H54 (cell line): Measurements from ENCODE around the gene PATZ1.

Experiments
- DNase-seq: peaks from one replicate; pipeline ENCODE4 v3.0.0; 2011; ENCODE audit warnings: low spot score, mixed read lengths; ENCODE audit not compliant: insufficient read length
- FAIRE-seq: peaks from 3 replicates; lab custom pipeline; 2011; peaks lifted over from hg19 to GRCh38; lab: Jason Lieb, UNC
- POLR2A ChIP-seq: IDR thresholded peaks from 2 replicates; pipeline ENCODE4 v1.6.1; 2011; ENCODE audit warnings: low read depth, mild to moderate bottlenecking, low read length

PATZ1 gene

GRCh38 chr22:31347251-31348008, 1.3 kb upstream of the PATZ1 start:
- TF ChIP-seq POLR2A = no peak
- FAIRE-seq (no peak), DNase-seq (no peak)

- no peak for TF ChIP-seq POLR2A
- DNase-seq (no peak), FAIRE-seq (no peak)
Observed at GRCh38 chr22:31346733-31347250, 646 bp upstream of the PATZ1 start.

DNA sequence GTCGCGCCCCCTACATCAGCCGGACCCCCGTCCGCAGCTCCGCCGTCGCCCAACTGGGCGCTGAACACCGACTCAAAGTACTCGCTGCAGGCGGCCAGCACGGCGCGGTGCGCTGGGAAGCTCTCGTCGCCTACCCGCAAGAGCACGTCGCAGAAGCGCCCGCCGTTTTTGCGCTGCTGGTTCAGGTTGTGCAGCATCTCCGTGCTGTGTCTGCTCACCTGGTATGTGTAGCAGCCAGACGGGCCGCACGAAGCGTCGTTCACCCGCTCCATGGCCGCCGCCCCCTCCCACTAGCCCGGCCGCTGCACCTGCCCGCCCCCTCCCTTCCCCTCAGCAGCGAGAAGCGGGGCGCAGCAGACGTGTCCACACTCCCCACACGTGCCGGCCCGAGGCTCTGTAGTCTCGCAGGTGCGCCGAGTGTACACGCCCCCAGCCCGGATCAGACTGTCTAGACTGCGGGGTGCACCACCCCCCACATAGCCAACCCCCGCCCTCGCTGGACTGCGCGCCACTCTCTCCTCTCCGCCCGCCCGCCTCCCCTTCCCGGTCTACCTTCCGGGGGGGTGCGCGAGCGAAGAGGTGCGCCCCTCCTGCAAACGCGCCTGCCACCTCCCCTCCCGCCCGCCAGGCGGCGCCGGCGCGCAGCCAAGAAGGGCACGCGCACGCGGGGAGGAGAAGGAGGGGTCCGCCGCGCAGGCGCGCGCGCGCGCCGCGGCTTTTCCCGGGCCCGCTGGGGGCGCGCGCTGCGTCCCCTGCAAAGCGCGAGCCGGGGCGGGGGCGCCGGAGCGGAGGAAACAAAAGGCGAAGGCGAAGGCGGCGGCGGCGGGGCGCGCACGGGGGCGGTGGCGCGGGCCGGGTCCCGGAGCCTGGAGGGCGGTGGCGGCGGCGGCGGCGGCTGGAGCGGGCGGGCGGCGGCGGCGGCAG, 553 bp downstream of the PATZ1 start:
- TF ChIP-seq POLR2A = no peak
- DNase-seq (peak; percentile 71), FAIRE-seq (no peak)

GRCh38 chr22:31344578-31345330, 1.4 kb downstream of the PATZ1 start:
- no peak for FAIRE-seq
- TF ChIP-seq POLR2A = no peak
- DNase-seq = no peak

GRCh38 chr22:31344256-31344577, 1.9 kb downstream of the PATZ1 start:
- FAIRE-seq = no peak
- TF ChIP-seq POLR2A = no peak
- no peak for DNase-seq

- TF ChIP-seq POLR2A = no peak
- no peak for FAIRE-seq
- DNase-seq = no peak
Observed at GRCh38 chr22:31343235-31344191, 2.6 kb downstream of the PATZ1 start.

GRCh38 chr22:31342389-31343140, 3.6 kb downstream of the PATZ1 start:
- no peak for DNase-seq
- TF ChIP-seq POLR2A = no peak
- FAIRE-seq = no peak

- no peak for DNase-seq
- FAIRE-seq = no peak
- no peak for TF ChIP-seq POLR2A
Observed at GRCh38 chr22:31341386-31342088, 4.6 kb downstream of the PATZ1 start.

- TF ChIP-seq POLR2A = no peak
- FAIRE-seq (no peak), DNase-seq (no peak)
Observed at GRCh38 chr22:31340765-31341247, 5.3 kb downstream of the PATZ1 start.

GRCh38 chr22:31340360-31340759, 5.8 kb downstream of the PATZ1 start:
- no peak for TF ChIP-seq POLR2A
- FAIRE-seq (no peak), DNase-seq (no peak)

GRCh38 chr22:31339148-31339832, 6.9 kb downstream of the PATZ1 start:
- TF ChIP-seq POLR2A = no peak
- DNase-seq (no peak), FAIRE-seq (no peak)

GRCh38 chr22:31337178-31337577, 9.0 kb downstream of the PATZ1 start:
- TF ChIP-seq POLR2A = no peak
- no peak for FAIRE-seq
- peak; percentile 24 for DNase-seq
